Osteoblast (primary cell): ENCODE data around the gene BTLA. TPM values are rescaled to one million over a fixed set of nuclear protein-coding genes. Genes with fewer than 3 reads are reported as not detected.
"Not testable (repeated sequence)": the region's sequence is repeated elsewhere in the genome, so short reads cannot be mapped to it uniquely, and the experiment has no call there.

ENCODE experiments used
- DNase-seq: peaks from one replicate; pipeline ENCODE4 v3.0.0; 2011; ENCODE audit warnings: low spot score, mixed read lengths; ENCODE audit not compliant: insufficient read length; ENCODE audit errors: missing footprints
- H2AFZ ChIP-seq: 2 replicates; pipeline ENCODE4 v1.6.0; 2011; ENCODE audit warnings: mild to moderate bottlenecking, low read length
- H3K27ac ChIP-seq: 2 replicates; pipeline ENCODE4 v1.5.1; 2011; ENCODE audit warnings: mild to moderate bottlenecking, low read depth, low read length, moderate library complexity
- H3K27me3 ChIP-seq: 2 replicates; pipeline ENCODE4 v1.6.0; 2012; ENCODE audit warnings: mild to moderate bottlenecking, control low read depth, inconsistent platforms, low read length, moderate library complexity; ENCODE audit not compliant: insufficient read depth
- H3K36me3 ChIP-seq: 2 replicates; pipeline ENCODE4 v1.5.1; 2011; ENCODE audit warnings: mild to moderate bottlenecking, low read length, control low read depth, moderate library complexity; ENCODE audit not compliant: insufficient read depth
- H3K4me1 ChIP-seq: 2 replicates; pipeline ENCODE4 v1.5.1; 2011; ENCODE audit warnings: mild to moderate bottlenecking, low read length, control low read depth, moderate library complexity; ENCODE audit not compliant: insufficient read depth
- H3K4me2 ChIP-seq: 2 replicates; pipeline ENCODE4 v1.6.0; 2011; ENCODE audit warnings: mild to moderate bottlenecking, low read length; ENCODE audit not compliant: insufficient read depth
- H3K4me3 ChIP-seq: fragments of 200-600 bp; sonication (generic); 3 replicates; pipeline ENCODE4 v1.5.1; 2012; ENCODE audit warnings: mild to moderate bottlenecking, low read length, inconsistent platforms; ENCODE audit not compliant: insufficient read depth
- H3K79me2 ChIP-seq: 2 replicates; pipeline ENCODE4 v1.6.0; 2012; ENCODE audit warnings: mild to moderate bottlenecking, low read length, control low read depth, inconsistent platforms; ENCODE audit not compliant: insufficient read depth
- H3K9me3 ChIP-seq: 2 replicates; pipeline ENCODE4 v1.5.1; 2011; ENCODE audit warnings: low read depth, low read length, control low read depth
- H4K20me1 ChIP-seq: 2 replicates; pipeline ENCODE4 v1.6.0; 2012; ENCODE audit warnings: mild to moderate bottlenecking, low read length, control low read depth; ENCODE audit not compliant: insufficient read depth
- total RNA-seq: library from RNA; depleted of rRNA; stranded (reverse); fragments of >200 nt; gene quantifications from 2 replicates; pipeline ENCODE4 v1.2.3, GENCODE V29; 2012
- TF ChIP-seq, protein P1 (sequence below): IDR thresholded peaks from 2 replicates; pipeline ENCODE4 v1.5.1; 2011; ENCODE audit warnings: mild to moderate bottlenecking, low read depth, low read length, moderate library complexity; ENCODE audit errors: extremely low read depth

The BTLA gene
- total RNA-seq, 1 donor: 0.36 TPM

DNA sequence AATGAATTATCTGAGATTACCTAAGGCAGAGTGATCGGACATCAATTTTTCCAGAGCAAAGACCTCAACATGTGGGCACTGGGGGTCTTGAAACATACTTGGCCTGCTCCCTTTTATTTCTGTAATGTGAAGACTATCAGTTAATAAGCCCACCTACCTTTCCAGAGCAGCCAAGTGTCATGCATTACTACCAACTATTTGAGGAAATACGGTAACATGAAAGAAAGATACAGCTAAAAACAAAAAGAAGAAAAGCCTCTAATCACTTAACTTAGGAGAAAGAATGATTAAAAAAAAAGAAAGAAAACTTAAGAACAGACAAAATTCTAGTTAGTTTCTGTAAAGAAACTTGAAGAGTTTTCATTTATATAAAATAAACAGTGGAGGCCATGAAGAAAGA lies 73.9 kb downstream of the BTLA start:
- DNase-seq: no peak
- Histone ChIP-seq H3K4me2 (no peak overlapping the region), H4K20me1 (no peaks in the 10 kb centered on the region), H3K4me1 (no peaks in the 10 kb centered on the region), H3K27ac (no peak overlapping the region), H3K27me3 (no peaks in the 10 kb centered on the region), H3K36me3 (no peaks in the 10 kb centered on the region), H3K9me3 (no peaks in the 10 kb centered on the region), H3K4me3 (no peak overlapping the region), H2AFZ (no peak overlapping the region), H3K79me2 (no peaks in the 10 kb centered on the region)
- TF ChIP-seq, protein P1, sequence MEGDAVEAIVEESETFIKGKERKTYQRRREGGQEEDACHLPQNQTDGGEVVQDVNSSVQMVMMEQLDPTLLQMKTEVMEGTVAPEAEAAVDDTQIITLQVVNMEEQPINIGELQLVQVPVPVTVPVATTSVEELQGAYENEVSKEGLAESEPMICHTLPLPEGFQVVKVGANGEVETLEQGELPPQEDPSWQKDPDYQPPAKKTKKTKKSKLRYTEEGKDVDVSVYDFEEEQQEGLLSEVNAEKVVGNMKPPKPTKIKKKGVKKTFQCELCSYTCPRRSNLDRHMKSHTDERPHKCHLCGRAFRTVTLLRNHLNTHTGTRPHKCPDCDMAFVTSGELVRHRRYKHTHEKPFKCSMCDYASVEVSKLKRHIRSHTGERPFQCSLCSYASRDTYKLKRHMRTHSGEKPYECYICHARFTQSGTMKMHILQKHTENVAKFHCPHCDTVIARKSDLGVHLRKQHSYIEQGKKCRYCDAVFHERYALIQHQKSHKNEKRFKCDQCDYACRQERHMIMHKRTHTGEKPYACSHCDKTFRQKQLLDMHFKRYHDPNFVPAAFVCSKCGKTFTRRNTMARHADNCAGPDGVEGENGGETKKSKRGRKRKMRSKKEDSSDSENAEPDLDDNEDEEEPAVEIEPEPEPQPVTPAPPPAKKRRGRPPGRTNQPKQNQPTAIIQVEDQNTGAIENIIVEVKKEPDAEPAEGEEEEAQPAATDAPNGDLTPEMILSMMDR: no peak

DNA sequence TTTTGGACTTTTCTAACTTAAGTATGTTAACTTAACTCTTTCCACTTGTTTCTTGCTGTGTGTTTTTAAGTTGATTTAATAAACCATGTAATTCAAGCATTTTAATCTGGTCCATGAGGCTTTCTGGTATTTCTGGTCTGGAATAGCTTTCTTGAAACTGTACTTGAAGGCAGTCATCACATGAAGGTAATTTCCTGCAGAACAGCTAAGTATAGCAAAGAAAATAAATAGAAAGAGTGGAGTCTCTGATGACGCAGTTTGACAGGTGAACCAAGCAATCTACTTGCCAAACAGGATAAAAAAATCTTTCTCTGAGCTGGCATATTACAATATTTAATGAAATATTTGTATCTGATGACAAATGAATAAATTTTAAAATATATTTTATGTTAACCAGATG lies 74.9 kb downstream of the BTLA start:
- Histone ChIP-seq H3K79me2 (no peaks in the 10 kb centered on the region), H3K4me3 (no peak overlapping the region), H3K27me3 (no peaks in the 10 kb centered on the region), H3K36me3 (no peaks in the 10 kb centered on the region), H2AFZ (no peak overlapping the region), H3K4me2 (no peak overlapping the region), H4K20me1 (no peaks in the 10 kb centered on the region), H3K9me3 (no peaks in the 10 kb centered on the region), H3K4me1 (no peaks in the 10 kb centered on the region), H3K27ac (no peak overlapping the region)
- TF ChIP-seq, protein P1: no peak
- no peak for DNase-seq

DNA sequence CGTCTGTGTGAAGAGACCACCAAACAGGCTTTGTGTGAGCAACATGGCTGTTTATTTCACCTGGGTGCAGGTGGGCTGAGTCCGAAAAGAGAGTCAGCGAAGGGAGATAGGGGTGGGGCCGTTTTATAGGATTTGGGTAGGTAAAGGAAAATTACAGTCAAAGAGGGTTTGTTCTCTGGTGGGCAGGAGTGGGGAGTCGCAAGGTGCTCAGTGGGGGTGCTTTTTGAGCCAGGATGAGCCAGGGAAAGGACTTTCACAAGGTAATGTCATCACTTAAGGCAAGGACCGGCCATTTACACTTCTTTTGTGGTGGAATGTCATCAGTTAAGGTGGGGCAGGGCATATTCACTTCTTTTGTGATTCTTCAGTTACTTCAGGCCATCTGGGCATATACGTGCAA lies 76.4 kb downstream of the BTLA start:
- not testable (repeated sequence) for H4K20me1 ChIP-seq, H3K27me3 ChIP-seq, H3K4me1 ChIP-seq, H3K9me3 ChIP-seq, H3K27ac ChIP-seq, DNase-seq, H3K4me3 ChIP-seq, H3K79me2 ChIP-seq, H2AFZ ChIP-seq, H3K36me3 ChIP-seq, H3K4me2 ChIP-seq

DNA sequence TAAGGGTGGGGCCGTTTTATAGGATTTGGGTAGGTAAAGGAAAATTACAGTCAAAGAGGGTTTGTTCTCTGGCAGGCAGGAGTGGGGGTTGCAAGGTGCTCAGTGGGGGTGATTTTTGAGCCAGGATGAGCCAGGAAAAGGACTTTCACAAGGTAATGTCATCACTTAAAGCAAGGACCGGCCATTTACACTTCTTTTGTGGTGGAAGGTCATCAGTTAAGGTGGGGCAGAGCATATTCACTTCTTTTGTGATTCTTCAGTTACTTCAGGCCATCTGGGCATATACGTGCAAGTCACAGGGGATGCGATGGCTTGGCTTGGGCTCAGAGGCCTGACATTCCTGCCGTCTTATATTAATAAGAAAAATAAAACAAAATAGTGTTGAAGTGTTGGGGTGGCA lies 80.7 kb downstream of the BTLA start:
- H3K4me2 ChIP-seq, H3K4me1 ChIP-seq, DNase-seq, H4K20me1 ChIP-seq, H2AFZ ChIP-seq, H3K4me3 ChIP-seq, H3K9me3 ChIP-seq, H3K79me2 ChIP-seq, H3K27me3 ChIP-seq, H3K27ac ChIP-seq, H3K36me3 ChIP-seq: not testable (repeated sequence)

DNA sequence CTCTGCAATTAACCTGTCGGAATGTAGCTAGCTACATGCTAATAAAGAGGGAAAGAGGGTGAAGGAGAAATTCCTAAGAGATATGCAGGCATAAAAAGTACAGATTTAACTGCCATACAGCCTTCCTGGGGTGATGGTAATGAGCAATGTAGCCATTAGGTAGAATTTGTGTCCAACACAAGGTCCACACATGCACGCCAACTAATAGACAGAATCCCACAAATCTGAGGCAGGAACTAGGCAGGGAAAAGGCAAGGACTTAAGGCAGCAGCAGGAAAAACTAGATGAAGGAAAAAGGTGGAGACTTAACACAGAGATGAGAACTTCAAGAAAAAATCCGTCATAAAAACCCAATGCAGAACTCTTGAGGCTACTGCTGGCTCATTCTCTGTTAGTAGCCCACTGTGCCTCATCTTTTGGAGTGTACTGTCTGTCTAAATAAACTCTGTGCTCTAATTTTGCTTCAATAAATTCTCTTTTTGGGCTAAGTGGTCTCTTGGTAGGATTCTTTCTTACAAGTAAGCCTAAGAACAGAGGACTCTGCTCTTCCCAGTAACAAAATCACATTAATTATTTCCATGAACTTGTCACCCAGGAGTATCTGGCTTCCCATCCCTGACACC lies 81.5 kb downstream of the BTLA start:
- Histone ChIP-seq H3K4me3 (no peak overlapping the region), H3K4me2 (no peak overlapping the region), H3K27ac (no peak overlapping the region), H3K79me2 (no peaks in the 10 kb centered on the region), H3K4me1 (no peaks in the 10 kb centered on the region), H2AFZ (no peak overlapping the region), H3K9me3 (no peaks in the 10 kb centered on the region), H3K27me3 (no peaks in the 10 kb centered on the region), H3K36me3 (no peaks in the 10 kb centered on the region), H4K20me1 (no peaks in the 10 kb centered on the region)
- DNase-seq: no peak
- TF ChIP-seq, protein P1: no peak
